ENCODE measurements around the gene IRF8.
"Not testable (repeated sequence)": the region's sequence is repeated elsewhere in the genome, so short reads cannot be mapped to it uniquely, and the experiment has no call there.

Gene IRF8

GRCh38 chr16:85854935-85855334, 44.0 kb upstream of the IRF8 start:
- TF ChIP-seq CTCF (IDR thresholded peaks at IDR 0.05; ENCODE audit: control insufficient read depth, extremely low read depth, insufficient read depth), result no peak
- DNase-seq (ENCODE audit: low read depth), result no peak
- no peak overlapping the region for H3K4me3 ChIP-seq (ENCODE audit: low read depth, low read length)

GRCh38 chr16:85856079-85856478, 42.9 kb upstream of the IRF8 start:
- H3K4me3 ChIP-seq (ENCODE audit: low read depth, low read length), result no peak overlapping the region
- DNase-seq (ENCODE audit: low read depth), result no peak
- no peak for TF ChIP-seq CTCF (IDR thresholded peaks at IDR 0.05; ENCODE audit: control insufficient read depth, extremely low read depth, insufficient read depth)

GRCh38 chr16:85856585-85856984, 42.4 kb upstream of the IRF8 start:
- no peak overlapping the region for H3K4me3 ChIP-seq (ENCODE audit: low read depth, low read length)
- TF ChIP-seq CTCF (IDR thresholded peaks at IDR 0.05; ENCODE audit: control insufficient read depth, extremely low read depth, insufficient read depth), result no peak
- DNase-seq (ENCODE audit: low read depth), result no peak

- TF ChIP-seq CTCF (IDR thresholded peaks at IDR 0.05; ENCODE audit: control insufficient read depth, extremely low read depth, insufficient read depth), result no peak
- H3K4me3 ChIP-seq (ENCODE audit: low read depth, low read length), result no peak overlapping the region
- DNase-seq (ENCODE audit: low read depth), result no peak
Measured at GRCh38 chr16:85857406-85857805, 41.6 kb upstream of the IRF8 start.

- not testable (repeated sequence) for DNase-seq (ENCODE audit: low read depth); H3K4me3 ChIP-seq (ENCODE audit: low read depth, low read length)
Measured at GRCh38 chr16:85858571-85858970, 40.4 kb upstream of the IRF8 start.

GRCh38 chr16:85858984-85859817, 39.8 kb upstream of the IRF8 start:
- no peak for DNase-seq (ENCODE audit: low read depth)
- TF ChIP-seq CTCF (IDR thresholded peaks at IDR 0.05; ENCODE audit: control insufficient read depth, extremely low read depth, insufficient read depth), result no peak
- H3K4me3 ChIP-seq (ENCODE audit: low read depth, low read length), result no peak overlapping the region

GRCh38 chr16:85859818-85860125, 39.2 kb upstream of the IRF8 start:
- no peak for TF ChIP-seq CTCF (IDR thresholded peaks at IDR 0.05; ENCODE audit: control insufficient read depth, extremely low read depth, insufficient read depth)
- DNase-seq (ENCODE audit: low read depth), result no peak
- H3K4me3 ChIP-seq (ENCODE audit: low read depth, low read length), result no peak overlapping the region

Measured in LNCaP clone FGC (cell line).